ENCODE data around the gene AVEN.

DNA sequence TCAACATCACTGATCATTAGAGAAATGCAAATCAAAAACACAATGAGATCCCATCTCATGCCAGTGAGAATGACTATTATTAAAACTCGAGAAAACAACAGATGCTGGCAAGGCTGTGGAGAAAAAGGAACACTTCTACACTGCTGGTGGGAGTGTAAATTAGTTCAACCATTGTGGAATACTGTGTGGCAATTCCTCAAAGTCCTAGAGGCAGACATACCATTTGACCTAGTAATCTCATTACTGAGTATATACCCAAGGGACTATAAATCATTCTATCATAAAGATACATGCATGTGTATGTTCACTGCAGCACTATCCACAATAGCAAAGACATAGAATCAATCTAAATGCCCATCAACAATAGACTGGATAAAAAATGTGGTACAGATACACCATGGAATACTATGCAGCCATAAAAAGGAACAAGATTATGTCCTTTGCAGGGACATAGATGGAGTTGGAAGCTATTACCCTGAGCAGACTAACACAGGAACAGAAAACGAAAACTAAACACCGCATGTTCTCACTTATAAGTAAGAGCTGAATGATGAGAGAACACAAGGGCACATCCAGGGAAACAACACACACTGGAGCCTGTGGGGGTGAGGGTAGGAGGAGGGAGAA is 15.2 kb upstream of the AVEN start:
- TF ChIP-seq, protein P1, sequence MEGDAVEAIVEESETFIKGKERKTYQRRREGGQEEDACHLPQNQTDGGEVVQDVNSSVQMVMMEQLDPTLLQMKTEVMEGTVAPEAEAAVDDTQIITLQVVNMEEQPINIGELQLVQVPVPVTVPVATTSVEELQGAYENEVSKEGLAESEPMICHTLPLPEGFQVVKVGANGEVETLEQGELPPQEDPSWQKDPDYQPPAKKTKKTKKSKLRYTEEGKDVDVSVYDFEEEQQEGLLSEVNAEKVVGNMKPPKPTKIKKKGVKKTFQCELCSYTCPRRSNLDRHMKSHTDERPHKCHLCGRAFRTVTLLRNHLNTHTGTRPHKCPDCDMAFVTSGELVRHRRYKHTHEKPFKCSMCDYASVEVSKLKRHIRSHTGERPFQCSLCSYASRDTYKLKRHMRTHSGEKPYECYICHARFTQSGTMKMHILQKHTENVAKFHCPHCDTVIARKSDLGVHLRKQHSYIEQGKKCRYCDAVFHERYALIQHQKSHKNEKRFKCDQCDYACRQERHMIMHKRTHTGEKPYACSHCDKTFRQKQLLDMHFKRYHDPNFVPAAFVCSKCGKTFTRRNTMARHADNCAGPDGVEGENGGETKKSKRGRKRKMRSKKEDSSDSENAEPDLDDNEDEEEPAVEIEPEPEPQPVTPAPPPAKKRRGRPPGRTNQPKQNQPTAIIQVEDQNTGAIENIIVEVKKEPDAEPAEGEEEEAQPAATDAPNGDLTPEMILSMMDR (IDR thresholded peaks at IDR 0.05): no peak
- TF ChIP-seq POLR2A (IDR thresholded peaks at IDR 0.05): no peak
- TF ChIP-seq EP300 (IDR thresholded peaks at IDR 0.05): no peak
